Activated T-cell treated with anti-CD3 and anti-CD28 coated beads, Interleukin-2, amount 50 U/mL, for 48 hours (primary cell): ENCODE measurements around the gene SLC27A2.

ENCODE experiments used
- DNase-seq, 2 experiments: peaks; one replicate each; pipeline ENCODE4 v3.0.0-alpha.2; 2020

Gene SLC27A2

DNA sequence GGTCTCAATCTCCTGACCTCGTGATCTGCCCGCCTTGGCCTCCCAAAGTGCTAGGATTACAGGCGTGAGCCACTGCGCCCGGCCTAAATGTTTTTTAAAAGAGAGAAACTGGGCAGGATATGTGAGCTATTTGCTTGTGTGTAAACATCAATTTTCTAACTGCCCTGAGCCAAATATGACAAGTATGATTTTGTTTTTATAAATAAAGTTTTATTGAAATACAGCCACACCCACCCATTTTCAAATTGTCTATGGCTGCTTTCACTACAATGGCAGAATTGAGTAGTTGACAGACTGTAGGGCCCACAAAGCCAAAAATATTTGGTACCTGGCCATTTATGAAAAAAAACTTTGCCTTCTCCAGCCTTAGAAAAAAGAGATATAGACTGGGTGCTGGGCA, 99.4 kb downstream of the SLC27A2 start:
- DNase-seq, result no peak
